CD4-positive, alpha-beta T cell treated with Interleukin-10 for 1 hour (primary cell): ENCODE data around the gene CMSS1.

Source experiments
- DNase-seq: peaks from one replicate; pipeline ENCODE4 v3.0.0-alpha.2; 2020

CMSS1 gene

DNA sequence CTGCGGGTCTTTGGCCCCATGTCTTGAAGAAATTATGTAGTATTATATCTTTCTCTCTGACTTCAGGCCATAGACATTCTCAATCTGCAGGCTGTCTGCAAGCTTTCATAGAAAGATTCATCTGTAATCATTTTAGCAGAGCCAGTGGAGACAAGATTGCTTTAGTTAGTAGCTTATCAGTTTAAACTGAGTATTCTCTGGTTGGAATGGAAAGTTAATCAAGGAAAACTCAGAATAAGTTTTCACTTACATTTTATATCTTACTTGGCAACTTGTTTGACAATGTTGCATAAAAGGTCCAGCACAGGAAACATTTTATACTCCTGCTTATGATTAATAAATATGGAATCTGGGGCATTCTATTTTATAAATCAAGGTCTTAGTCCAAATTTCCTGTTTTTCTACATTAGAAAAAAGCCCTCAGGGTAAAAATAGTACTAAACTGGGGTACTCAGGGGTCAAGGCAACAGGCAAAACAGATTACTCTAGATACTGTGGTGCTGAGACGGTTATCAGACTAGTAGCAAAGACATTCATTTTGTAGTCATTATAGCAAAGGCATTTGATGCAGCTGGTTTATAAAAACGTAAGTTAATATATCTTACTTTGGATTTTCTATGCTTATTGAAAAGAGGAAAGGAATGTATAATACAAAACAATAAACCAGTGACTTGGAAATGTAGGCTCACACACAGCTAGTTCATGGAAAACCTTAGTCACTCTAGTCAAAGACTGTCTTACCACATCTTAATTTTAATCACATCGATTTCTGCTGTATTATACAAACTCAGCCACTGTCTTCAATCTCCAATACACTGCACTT lies 341.9 kb downstream of the CMSS1 start:
- DNase-seq = no peak

DNA sequence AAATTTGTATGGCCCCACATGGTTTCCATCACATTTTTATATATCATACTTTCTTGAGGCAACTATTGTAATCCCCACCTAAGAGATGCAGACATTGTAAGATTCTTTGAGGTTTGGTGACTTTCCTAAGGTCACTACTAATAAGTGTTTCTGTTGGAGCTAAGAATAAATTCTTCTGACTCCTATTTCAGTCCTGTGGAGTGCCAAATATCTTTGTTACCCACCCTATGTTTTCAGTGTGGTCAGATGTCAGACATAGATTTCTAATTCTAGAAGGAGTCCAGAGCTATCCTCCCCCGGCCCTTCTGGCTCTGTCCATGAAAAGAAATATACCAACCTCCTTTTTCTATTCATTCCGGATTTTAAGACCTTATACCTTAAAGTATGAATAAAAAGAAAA lies 342.9 kb downstream of the CMSS1 start:
- no peak for DNase-seq

GRCh38 chr3:100163787-100164186 lies 346.1 kb downstream of the CMSS1 start:
- DNase-seq = no peak

DNA sequence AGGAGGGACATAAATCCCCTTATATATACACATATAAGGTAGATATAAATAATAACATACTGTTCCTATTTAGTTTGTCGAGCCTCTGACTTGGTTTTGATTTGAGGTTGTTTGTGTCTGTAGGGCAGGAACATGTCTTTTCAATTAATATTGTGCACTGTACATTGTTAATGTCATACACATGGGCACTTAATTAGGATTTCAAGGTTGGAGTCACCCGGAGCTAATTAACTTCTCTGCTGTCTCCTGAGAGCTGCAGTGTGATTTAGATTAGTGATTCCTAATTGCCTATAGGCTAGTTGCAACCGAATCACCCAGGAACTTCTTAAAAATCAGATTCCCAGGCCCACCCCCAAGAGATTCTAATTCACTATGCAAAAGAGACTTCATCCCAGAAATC lies 347.1 kb downstream of the CMSS1 start:
- DNase-seq = no peak

DNA sequence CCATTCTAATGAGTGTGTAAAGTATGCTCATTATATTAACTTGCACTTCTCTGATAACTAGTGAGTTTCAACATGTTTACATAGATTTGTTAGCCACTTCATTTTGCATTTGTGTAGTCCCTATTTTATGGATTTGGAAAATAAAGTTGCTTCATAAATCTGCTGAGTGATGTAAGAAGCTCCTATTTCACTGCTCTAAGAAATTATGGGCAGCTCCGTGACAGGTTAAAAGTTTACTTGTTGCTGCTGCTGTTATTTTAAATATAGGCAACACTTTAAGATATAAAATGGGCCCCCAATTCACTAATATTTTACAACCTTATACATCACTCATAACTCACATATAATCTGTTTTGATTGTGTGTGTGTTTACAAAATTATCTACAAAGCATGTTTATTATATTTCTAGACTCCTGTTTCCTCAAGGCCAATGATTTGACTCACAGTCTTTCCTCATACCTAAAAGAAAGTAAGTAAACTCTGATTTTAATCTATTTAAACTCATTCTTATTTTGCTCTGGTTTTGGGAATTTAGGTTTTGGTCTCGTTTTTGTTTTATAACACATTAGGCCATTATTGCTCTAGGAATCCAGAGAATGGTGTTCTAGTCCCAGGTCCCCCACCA lies 348.4 kb downstream of the CMSS1 start:
- no peak for DNase-seq

- DNase-seq = no peak
Observed at GRCh38 chr3:100169201-100169920, 351.7 kb downstream of the CMSS1 start.

DNA sequence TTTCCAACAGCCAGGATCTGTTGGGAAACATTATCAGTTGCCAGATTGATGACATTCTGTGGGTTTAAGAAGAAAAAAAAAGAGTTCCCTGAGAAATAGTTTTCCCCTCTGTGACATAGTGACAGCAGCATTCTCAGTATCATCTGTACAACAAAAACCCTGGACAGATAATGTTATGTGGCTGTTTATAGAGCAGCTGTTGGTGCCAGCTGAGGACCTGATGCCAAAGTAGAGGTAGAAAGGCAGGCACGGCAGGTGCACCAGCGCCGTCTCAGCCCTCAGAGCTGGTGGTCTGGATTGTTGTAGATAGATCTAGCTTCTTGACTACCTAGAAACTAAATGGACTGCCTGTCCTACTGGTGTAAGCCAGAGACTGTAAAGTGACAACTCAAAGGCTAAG lies 352.8 kb downstream of the CMSS1 start:
- DNase-seq = no peak

- DNase-seq = no peak
Observed at GRCh38 chr3:100171211-100171914, 353.7 kb downstream of the CMSS1 start.

DNA sequence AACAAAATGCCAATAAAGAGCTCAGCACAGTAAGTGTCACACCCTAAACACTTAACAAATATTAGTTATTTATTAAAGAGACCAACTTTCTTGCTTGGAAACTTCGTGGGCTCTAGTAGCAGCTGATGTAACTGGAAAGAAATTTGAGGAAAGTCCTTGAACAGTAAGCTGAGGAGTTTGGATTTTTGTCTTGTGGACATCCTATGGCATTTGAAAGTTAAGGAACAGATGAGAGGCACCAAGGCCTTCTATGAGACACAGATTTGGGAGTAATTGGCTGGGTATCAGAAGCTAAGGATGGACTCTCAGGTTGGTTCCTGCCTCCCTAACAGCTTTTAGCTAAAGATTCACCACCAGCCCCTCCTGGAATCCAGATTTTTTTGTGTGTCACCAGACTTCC lies 356.3 kb downstream of the CMSS1 start:
- DNase-seq = no peak

- DNase-seq = no peak
Observed at GRCh38 chr3:100175637-100176280, 358.1 kb downstream of the CMSS1 start.

GRCh38 chr3:100179692-100180349 lies 362.2 kb downstream of the CMSS1 start:
- DNase-seq = no peak

DNA sequence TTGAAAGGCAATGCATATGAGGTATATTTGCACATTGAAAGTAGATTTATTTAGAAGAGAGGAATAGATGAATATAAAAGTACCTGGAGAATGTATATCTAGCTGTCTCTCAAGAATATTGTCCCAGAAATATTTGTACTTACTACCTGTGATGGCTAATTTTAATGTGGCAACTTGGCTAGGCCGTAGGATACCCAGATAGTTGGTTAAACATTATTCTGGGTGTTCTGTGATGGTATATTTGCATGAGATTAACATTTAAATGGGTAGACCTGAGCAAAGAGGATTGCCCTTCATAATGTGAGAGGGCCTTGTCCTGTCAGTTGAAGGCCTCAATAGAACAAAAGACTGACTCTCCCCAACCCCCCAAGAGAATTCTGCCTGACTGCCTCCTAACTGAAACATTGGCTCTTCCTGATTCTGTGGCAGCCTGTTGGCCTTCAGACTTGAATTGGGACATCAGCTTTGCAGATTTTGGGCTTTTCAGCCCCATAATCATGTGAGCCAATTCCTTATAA lies 366.0 kb downstream of the CMSS1 start:
- DNase-seq = no peak

GRCh38 chr3:100184948-100185570 lies 367.4 kb downstream of the CMSS1 start:
- no peak for DNase-seq

- no peak for DNase-seq
Observed at GRCh38 chr3:100185847-100186246, 368.2 kb downstream of the CMSS1 start.

DNA sequence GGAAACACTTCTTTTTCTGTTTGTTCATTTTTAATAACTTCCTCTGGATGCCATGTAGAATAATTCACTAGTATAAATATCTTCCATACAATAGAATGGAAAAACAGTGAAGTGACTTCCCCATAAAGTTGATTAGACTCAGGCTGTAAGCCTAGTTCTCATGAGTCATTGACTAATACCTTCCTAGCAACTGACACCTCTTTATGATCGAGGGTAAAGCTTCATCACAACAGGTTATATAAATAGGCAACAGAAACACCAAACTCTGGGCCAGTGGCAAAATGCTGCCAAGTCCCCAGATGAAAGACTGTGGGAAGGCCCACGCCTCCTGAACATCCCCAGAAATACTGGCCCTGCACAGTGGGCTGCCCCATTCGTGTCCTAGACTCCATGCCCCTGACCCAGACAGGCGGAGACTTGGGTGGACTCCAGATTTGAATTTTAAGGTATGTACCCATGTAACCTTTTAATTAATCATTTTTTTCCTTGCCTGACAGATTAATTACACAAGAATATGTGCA lies 371.8 kb downstream of the CMSS1 start:
- no peak for DNase-seq

GRCh38 chr3:100195375-100195774 lies 377.7 kb downstream of the CMSS1 start:
- DNase-seq = no peak

- DNase-seq = no peak
Observed at GRCh38 chr3:100197876-100198275, 380.2 kb downstream of the CMSS1 start.

DNA sequence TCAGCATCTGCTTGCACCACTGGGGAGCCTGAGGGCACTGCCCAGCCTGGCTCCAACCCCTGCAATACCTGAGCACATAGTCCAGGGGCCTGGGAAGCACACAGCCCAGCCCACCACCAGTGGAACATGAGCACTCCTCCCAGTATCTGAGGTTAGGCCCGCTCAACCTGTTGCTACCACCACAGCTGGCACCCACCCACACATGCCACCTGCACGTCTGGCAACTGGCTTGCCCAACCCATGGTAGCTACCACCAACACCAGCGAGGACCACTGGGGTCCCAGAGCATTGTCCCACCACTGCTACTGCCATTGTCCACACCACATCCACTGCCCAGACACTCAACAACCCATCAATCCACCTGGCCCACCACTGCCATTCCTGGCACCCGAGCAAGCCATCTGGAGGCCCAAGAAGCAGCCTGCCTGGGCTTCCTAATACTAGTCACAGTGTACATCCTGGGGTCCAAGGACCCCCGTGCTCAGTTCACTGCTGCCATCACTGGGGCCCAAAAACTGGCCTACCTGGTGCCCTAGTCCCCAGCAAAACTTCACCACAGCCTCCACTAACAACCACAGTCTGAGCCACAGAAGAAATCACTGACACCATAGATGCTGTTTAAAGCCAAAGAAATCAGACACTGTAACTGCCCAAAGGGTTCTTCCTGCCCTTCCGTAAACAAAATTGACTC lies 381.1 kb downstream of the CMSS1 start:
- DNase-seq = no peak

GRCh38 chr3:100205171-100205570 lies 387.5 kb downstream of the CMSS1 start:
- no peak for DNase-seq

DNA sequence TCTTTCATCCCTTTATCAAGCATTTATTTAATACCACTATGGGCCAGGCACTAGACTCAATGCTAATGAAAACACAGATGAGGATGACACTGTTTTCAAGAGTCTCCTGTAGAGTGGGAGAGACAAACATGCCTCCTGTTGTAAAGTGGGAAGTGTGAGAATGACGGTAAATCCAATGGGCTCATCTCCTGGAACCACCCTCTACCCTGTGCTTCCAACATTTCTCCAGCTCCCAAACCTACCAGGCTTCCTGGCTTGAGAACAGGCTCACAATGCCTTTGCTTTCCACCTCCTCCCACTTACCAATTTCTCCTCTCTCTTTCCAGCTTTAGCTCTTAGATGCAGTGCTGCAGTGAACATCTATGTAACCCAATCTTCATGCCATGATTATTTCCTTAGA lies 389.0 kb downstream of the CMSS1 start:
- DNase-seq = no peak

DNA sequence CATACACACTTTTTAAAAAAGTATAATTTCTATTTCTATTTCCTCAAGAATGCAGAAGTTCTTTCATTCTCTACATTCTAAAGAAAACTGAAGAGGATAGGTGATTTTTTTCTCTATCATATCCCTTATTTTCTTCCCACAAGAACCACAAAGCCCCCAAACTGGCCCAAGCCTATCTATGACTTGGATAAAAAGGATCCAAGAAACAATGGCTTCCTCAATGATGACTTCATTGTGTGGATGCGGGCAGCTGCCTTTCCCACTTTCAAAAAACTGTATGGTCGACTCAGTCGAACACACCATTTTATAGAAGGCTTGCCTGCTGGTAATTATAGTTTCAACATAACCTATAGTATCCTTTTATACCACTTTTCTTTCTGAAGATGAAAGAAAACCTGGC lies 390.2 kb downstream of the CMSS1 start:
- no peak for DNase-seq
